Left renal pelvis (tissue), 4 donors: ENCODE data around the gene ZNF576. TPM values are rescaled to one million over a fixed set of nuclear protein-coding genes. Genes with fewer than 3 reads are reported as not detected.
"Not testable (repeated sequence)": the region's sequence is repeated elsewhere in the genome, so short reads cannot be mapped to it uniquely, and the experiment has no call there.

Source experiments
- DNase-seq, 4 donors: peaks; one replicate each; pipeline ENCODE4 v3.0.0-alpha.2; 2013; ENCODE audit warnings: low read depth in 4 of 4, low spot score in 3 of 4
- polyA plus RNA-seq, 4 donors: library from polyadenylated mRNA; unstranded; fragments of 120-200 nt; gene quantifications; one replicate each; pipeline ENCODE4 v1.2.1, GENCODE V29; 2013; ENCODE audit not compliant: insufficient read length in 4 of 4

The ZNF576 gene
- polyA plus RNA-seq, 4 donors = 9.8 to 12.5 (median 11.2) TPM

- DNase-seq = no peak
Observed at GRCh38 chr19:43574424-43575155, 21.8 kb upstream of the ZNF576 start.

- DNase-seq = peak; percentile 97 to 98 (median 98)
Observed at GRCh38 chr19:43575156-43575950, 21.0 kb upstream of the ZNF576 start, which contains the start of the genes PINLYP and XRCC1. TSS of gene PINLYP (plus strand) at chr19:43575801. CDS start at chr19:43577192, 1,391 bp downstream. TSS of gene XRCC1 (minus strand) at chr19:43575527. CDS start at chr19:43575458, 69 bp downstream.

- DNase-seq = no peak
Observed at GRCh38 chr19:43575955-43576878, 20.2 kb upstream of the ZNF576 start.

- no peak for DNase-seq
Observed at GRCh38 chr19:43578787-43579186, 17.6 kb upstream of the ZNF576 start.

GRCh38 chr19:43581467-43581866 is 14.9 kb upstream of the ZNF576 start:
- DNase-seq = no peak

- DNase-seq = no peak
Observed at GRCh38 chr19:43582495-43582894, 13.9 kb upstream of the ZNF576 start.

GRCh38 chr19:43584484-43584883 is 11.9 kb upstream of the ZNF576 start:
- DNase-seq = no peak

GRCh38 chr19:43586346-43586745 is 10.0 kb upstream of the ZNF576 start:
- DNase-seq = no peak

GRCh38 chr19:43587029-43587428 is 9.4 kb upstream of the ZNF576 start:
- DNase-seq = not testable (repeated sequence)

GRCh38 chr19:43589277-43589676 is 7.1 kb upstream of the ZNF576 start:
- DNase-seq = no peak

- no peak for DNase-seq
Observed at GRCh38 chr19:43589678-43590077, 6.7 kb upstream of the ZNF576 start.

- DNase-seq = no peak
Observed at GRCh38 chr19:43591904-43592772, 4.3 kb upstream of the ZNF576 start.

GRCh38 chr19:43592800-43593350 is 3.5 kb upstream of the ZNF576 start:
- no peak for DNase-seq

- no peak for DNase-seq
Observed at GRCh38 chr19:43594081-43594697, 2.2 kb upstream of the ZNF576 start.

- peak in 1 of 4 donors; percentile 39 for DNase-seq
Observed at GRCh38 chr19:43594710-43595604, 1.4 kb upstream of the ZNF576 start.

- no peak for DNase-seq
Observed at GRCh38 chr19:43595605-43595998, 793 bp upstream of the ZNF576 start.

GRCh38 chr19:43596842-43597461 is 557 bp downstream of the ZNF576 start:
- no peak for DNase-seq
